ENCODE measurements around the gene AIFM1.
A peak's percentile ranks its signal among the peaks of the same experiment; 100 is the strongest.

Gene AIFM1

GRCh38 chrX:130090364-130090763 is 75.3 kb downstream of the AIFM1 start:
- no peak for DNase-seq

- peak; percentile 63 to 71 for DNase-seq
These were observed 79.0 kb downstream of the AIFM1 start for GRCh38 chrX:130086447-130087206.

- peak in 1 of 2 donors; percentile 59 for DNase-seq
These were observed 79.8 kb downstream of the AIFM1 start for GRCh38 chrX:130085551-130086446.

GRCh38 chrX:130084631-130085237 is 80.9 kb downstream of the AIFM1 start:
- DNase-seq = peak; percentile 41 to 65

- DNase-seq = peak; percentile 45 to 47
These were observed 81.8 kb downstream of the AIFM1 start for GRCh38 chrX:130083656-130084382.

- DNase-seq = no peak
These were observed 82.5 kb downstream of the AIFM1 start for GRCh38 chrX:130083107-130083490.

- peak; percentile 64 to 82 for DNase-seq
These were observed 83.2 kb downstream of the AIFM1 start for GRCh38 chrX:130082244-130083106.

GRCh38 chrX:130081421-130082045 is 84.1 kb downstream of the AIFM1 start:
- no peak for DNase-seq

GRCh38 chrX:130080791-130081367 is 84.8 kb downstream of the AIFM1 start:
- no peak for DNase-seq

GRCh38 chrX:130079824-130080406 is 85.7 kb downstream of the AIFM1 start:
- peak; percentile 34 to 67 for DNase-seq

All from inflammatory macrophage treated with lipopolysaccharide for 1 hour (primary cell).